ENCODE results near the gene SYT12. TPM values are rescaled to one million over a fixed set of nuclear protein-coding genes. Genes with fewer than 3 reads are reported as not detected.

Gene SYT12
- total RNA-seq, 1 donor from 2014 or later, result not detected

GRCh38 chr11:67095214-67095507 is 72.2 kb downstream of the SYT12 start:
- DNase-seq (no peak), ATAC-seq (peak in 1 of 2 donors; percentile 37)

DNA sequence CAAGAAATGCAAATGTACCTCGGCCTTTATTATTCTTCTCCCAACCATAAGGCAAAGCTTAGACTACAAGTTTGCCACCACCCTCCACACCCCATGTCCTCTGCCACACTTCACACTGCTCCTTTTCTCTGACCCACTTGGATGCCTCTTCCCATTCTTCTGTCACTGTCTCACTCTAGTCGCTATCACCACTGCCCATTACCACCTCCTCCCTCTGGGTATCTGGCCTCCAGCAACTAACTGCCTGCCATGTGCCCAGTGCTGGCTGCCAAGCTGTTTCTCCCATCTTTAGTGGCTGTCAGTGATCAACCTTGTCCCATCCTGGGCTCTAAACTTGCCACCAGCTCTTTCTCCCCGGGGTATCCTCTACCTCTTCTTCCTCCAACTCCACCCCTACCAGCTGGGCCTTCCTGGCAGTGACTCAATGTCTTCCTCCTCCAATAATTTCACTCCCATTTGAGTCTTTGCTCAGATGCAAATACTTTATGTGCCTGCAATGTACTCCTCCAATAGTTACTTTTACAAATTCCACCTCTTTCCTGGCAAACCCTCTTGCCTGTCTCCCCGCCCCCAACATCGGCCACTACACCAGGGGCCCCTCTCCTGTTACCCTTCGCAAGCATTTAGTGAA is 76.0 kb downstream of the SYT12 start:
- no peaks in the 10 kb centered on the region for H3K36me3 ChIP-seq
- no peak overlapping the region for H3K27ac ChIP-seq
- H3K9me3 ChIP-seq, result no peaks in the 10 kb centered on the region
- DNase-seq (no peak), ATAC-seq (no peak)
- H3K27me3 ChIP-seq (ENCODE audit: low read depth), result no peaks in the 10 kb centered on the region
- intact Hi-C loops (cut with DNase I), result no loop called here
- no peak for TF ChIP-seq CTCF (IDR thresholded peaks at IDR 0.05)
- no peak overlapping the region for H3K4me3 ChIP-seq
- no peaks in the 10 kb centered on the region for H3K4me1 ChIP-seq

More at GRCh38 chr11:67095214-67095507, 72.2 kb downstream of the SYT12 start:
- no peaks in the 10 kb centered on the region for H3K4me1 ChIP-seq
- H3K36me3 ChIP-seq, result no peaks in the 10 kb centered on the region
- TF ChIP-seq CTCF (IDR thresholded peaks at IDR 0.05), result no peak
- intact Hi-C loops (cut with DNase I), result no loop called here
- H3K9me3 ChIP-seq, result no peaks in the 10 kb centered on the region
- H3K27me3 ChIP-seq (ENCODE audit: low read depth), result no peaks in the 10 kb centered on the region
- no peak overlapping the region for H3K4me3 ChIP-seq
- H3K27ac ChIP-seq, result no peak overlapping the region

DNA sequence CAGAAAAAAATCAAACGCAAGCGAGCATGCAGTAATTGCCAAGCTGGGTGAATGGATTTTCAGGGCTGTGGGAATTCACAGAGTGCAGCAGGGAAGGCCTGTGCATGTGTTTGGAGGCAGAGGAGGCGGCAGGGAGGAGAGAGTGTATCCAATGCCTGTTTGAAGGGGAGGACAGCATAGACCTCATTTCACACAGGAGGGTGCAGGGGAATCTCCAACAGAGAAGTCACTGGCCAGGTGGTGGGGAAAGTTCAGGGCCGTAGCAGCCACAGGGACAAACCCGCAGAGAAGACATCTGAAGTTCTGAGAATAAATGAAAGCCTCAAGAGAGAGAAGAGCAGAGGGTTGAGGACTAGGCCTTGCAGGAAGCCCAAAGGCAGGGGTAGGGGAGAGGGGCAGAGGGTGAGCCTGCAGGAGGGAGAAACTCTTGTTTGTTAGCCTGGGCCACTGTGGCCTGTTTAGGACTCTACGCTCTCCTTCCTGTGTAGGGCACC is 76.9 kb downstream of the SYT12 start:
- DNase-seq, result no peak
- intact Hi-C loops (cut with DNase I), result no loop called here
- H3K9me3 ChIP-seq, result no peaks in the 10 kb centered on the region

More for the DNA sequence above, 76.9 kb downstream of the SYT12 start:
- H3K36me3 ChIP-seq, result no peaks in the 10 kb centered on the region
- TF ChIP-seq CTCF (IDR thresholded peaks at IDR 0.05), result no peak
- H3K27ac ChIP-seq, result no peak overlapping the region
- no peak overlapping the region for H3K4me3 ChIP-seq
- ATAC-seq, result no peak
- H3K27me3 ChIP-seq (ENCODE audit: low read depth), result no peaks in the 10 kb centered on the region
- no peaks in the 10 kb centered on the region for H3K4me1 ChIP-seq

Small RNA genes within 50 kb of the gene (microRNA-seq; reads per million reads assigned to microRNA genes)
- gene MIR6860 (ENCODE audit: borderline number of aligned reads), result not detected

Other genes starting within 250 kb of the SYT12 start
- 18.9 TPM for gene RCE1, start 179.7 kb upstream of the SYT12 start, total RNA-seq
- 15.7 TPM for gene LRFN4, start 166.1 kb upstream of the SYT12 start, total RNA-seq
- gene PC, start 64.8 kb upstream of the SYT12 start, total RNA-seq, result 14.7 TPM
- not detected for gene C11orf86, start 47.8 kb upstream of the SYT12 start, total RNA-seq
- 12.2 TPM for gene RHOD, start 33.7 kb downstream of the SYT12 start, total RNA-seq
- 80.5 TPM for gene KDM2A, start 96.1 kb downstream of the SYT12 start, total RNA-seq
- 101 TPM for gene GRK2, start 243.3 kb downstream of the SYT12 start, total RNA-seq